Parathyroid adenoma (tissue), 2 donors: ENCODE results near the gene NPBWR2.

Source experiments
- H2AFZ ChIP-seq: fragments of 300-600 bp; sonication (generic); one replicate; pipeline ENCODE4 v1.7.0; 2017; ENCODE audit warnings: antibody characterized with exemption, mild to moderate bottlenecking
- H3K27ac ChIP-seq: fragments of 300-600 bp; sonication (generic); one replicate; pipeline ENCODE4 v1.7.0; 2017
- H3K27me3 ChIP-seq: fragments of 300-600 bp; sonication (generic); one replicate; pipeline ENCODE4 v1.7.0; 2017; ENCODE audit warnings: low read length; ENCODE audit not compliant: control insufficient read depth, insufficient read depth
- H3K36me3 ChIP-seq: fragments of 300-600 bp; sonication (generic); one replicate; pipeline ENCODE4 v1.7.0; 2017; ENCODE audit warnings: low read length; ENCODE audit not compliant: control insufficient read depth, insufficient read depth
- H3K4me1 ChIP-seq: fragments of 300-600 bp; sonication (generic); one replicate; pipeline ENCODE4 v1.7.0; 2017; ENCODE audit warnings: control low read depth
- H3K4me2 ChIP-seq: fragments of 300-600 bp; sonication (generic); one replicate; pipeline ENCODE4 v1.7.0; 2017; ENCODE audit warnings: low read length
- H3K4me3 ChIP-seq: fragments of 300-600 bp; sonication (generic); one replicate; pipeline ENCODE4 v1.7.0; 2017; ENCODE audit warnings: low read depth, low read length
- H3K79me2 ChIP-seq: fragments of 300-600 bp; sonication (generic); one replicate; pipeline ENCODE4 v1.7.0; 2017; ENCODE audit warnings: control low read depth
- H3K9ac ChIP-seq: fragments of 300-600 bp; sonication (generic); one replicate; pipeline ENCODE4 v1.7.0; 2017; ENCODE audit warnings: mild to moderate bottlenecking
- H3K9me3 ChIP-seq: fragments of 300-600 bp; sonication (generic); one replicate; pipeline ENCODE4 v1.7.0; 2017; ENCODE audit warnings: low read length; ENCODE audit not compliant: control insufficient read depth
- TF ChIP-seq, protein P1 (sequence below): fragments of 300-600 bp; sonication (generic); IDR thresholded peaks from one replicate; pipeline ENCODE4 v1.7.0; 2017; ENCODE audit warnings: antibody characterized with exemption, mild to moderate bottlenecking
- donor health status: primary hyperparathyroidism.

The NPBWR2 gene

GRCh38 chr20:64063389-64064144 is 43.8 kb downstream of the NPBWR2 start:
- Histone ChIP-seq H3K4me1 (peaks cover 20% of the 10 kb centered on the region), H3K4me2 (peak overlapping the region; percentile 98), H3K27me3 (no peaks in the 10 kb centered on the region), H3K79me2 (peaks cover 5% of the 10 kb centered on the region), H3K9me3 (no peaks in the 10 kb centered on the region), H3K9ac (peak overlapping the region; percentile 57), H3K4me3 (peak overlapping the region; percentile 71), H3K27ac (peak overlapping the region; percentile 68), H3K36me3 (no peaks in the 10 kb centered on the region), H2AFZ (peak overlapping the region; percentile 79)
- TF ChIP-seq, protein P1, sequence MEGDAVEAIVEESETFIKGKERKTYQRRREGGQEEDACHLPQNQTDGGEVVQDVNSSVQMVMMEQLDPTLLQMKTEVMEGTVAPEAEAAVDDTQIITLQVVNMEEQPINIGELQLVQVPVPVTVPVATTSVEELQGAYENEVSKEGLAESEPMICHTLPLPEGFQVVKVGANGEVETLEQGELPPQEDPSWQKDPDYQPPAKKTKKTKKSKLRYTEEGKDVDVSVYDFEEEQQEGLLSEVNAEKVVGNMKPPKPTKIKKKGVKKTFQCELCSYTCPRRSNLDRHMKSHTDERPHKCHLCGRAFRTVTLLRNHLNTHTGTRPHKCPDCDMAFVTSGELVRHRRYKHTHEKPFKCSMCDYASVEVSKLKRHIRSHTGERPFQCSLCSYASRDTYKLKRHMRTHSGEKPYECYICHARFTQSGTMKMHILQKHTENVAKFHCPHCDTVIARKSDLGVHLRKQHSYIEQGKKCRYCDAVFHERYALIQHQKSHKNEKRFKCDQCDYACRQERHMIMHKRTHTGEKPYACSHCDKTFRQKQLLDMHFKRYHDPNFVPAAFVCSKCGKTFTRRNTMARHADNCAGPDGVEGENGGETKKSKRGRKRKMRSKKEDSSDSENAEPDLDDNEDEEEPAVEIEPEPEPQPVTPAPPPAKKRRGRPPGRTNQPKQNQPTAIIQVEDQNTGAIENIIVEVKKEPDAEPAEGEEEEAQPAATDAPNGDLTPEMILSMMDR: no peak

- no peaks in the 10 kb centered on the region for H3K9me3 ChIP-seq
- peaks cover 20% of the 10 kb centered on the region for H3K4me1 ChIP-seq
- no peaks in the 10 kb centered on the region for H3K27me3 ChIP-seq
- H3K4me3 ChIP-seq: peak within 1 kb of the TSS; percentile 71
- TF ChIP-seq, protein P1: no peak
- H3K79me2 ChIP-seq: peaks cover 5% of the 10 kb centered on the region
- H3K4me2 ChIP-seq: peak within 1 kb of the TSS; percentile 98
- H2AFZ ChIP-seq: peak within 1 kb of the TSS; percentile 92
- H3K36me3 ChIP-seq: no peaks in the 10 kb centered on the region
- peak within 1 kb of the TSS; percentile 87 for H3K27ac ChIP-seq
- peak within 1 kb of the TSS; percentile 57 for H3K9ac ChIP-seq
Measured at GRCh38 chr20:64062596-64063388, 44.6 kb downstream of the NPBWR2 start, which contains the start of gene TCEA2. Gene TCEA2, plus strand, starts transcription at chr20:64063198. Its CDS starts 115 bp downstream, at chr20:64063313.

GRCh38 chr20:64062276-64062595 is 45.1 kb downstream of the NPBWR2 start:
- peak overlapping the region; percentile 22 for H3K9ac ChIP-seq
- H3K9me3 ChIP-seq: no peaks in the 10 kb centered on the region
- peak overlapping the region; percentile 92 for H2AFZ ChIP-seq
- peaks cover 5% of the 10 kb centered on the region for H3K79me2 ChIP-seq
- H3K27me3 ChIP-seq: no peaks in the 10 kb centered on the region
- peak overlapping the region; percentile 71 for H3K4me3 ChIP-seq
- H3K27ac ChIP-seq: peak overlapping the region; percentile 87
- peaks cover 20% of the 10 kb centered on the region for H3K4me1 ChIP-seq
- H3K36me3 ChIP-seq: no peaks in the 10 kb centered on the region
- TF ChIP-seq, protein P1: no peak
- peak overlapping the region; percentile 88 for H3K4me2 ChIP-seq

DNA sequence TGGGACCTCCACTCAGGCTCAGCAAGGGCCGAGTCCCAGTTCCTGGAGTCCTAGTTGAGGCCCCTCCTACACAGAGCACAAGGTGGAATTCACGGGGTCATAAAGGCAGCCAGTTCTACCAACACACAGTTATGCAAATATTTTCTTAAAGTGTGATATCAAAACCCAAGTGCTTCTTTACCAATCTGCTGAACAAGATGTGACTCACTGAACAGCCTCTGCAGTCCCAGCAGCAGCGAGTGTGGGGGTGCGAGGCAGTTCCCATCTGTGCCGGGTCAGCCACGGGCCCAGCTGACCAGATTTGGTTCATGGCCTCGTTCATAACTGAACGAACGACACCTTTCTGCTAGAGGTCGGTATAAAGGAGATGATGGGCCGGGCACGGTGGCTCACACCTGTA is 48.8 kb downstream of the NPBWR2 start:
- TF ChIP-seq, protein P1: no peak
- H3K9ac ChIP-seq: no peak overlapping the region
- H3K9me3 ChIP-seq: no peaks in the 10 kb centered on the region
- no peak overlapping the region for H3K27ac ChIP-seq
- no peak overlapping the region for H2AFZ ChIP-seq
- H3K27me3 ChIP-seq: no peaks in the 10 kb centered on the region
- no peak overlapping the region for H3K4me3 ChIP-seq
- H3K36me3 ChIP-seq: no peaks in the 10 kb centered on the region
- H3K4me1 ChIP-seq: peaks cover 4% of the 10 kb centered on the region
- H3K4me2 ChIP-seq: no peak overlapping the region
- H3K79me2 ChIP-seq: no peaks in the 10 kb centered on the region
